ENCODE results near the gene ZNF408. TPM values are rescaled to one million over a fixed set of nuclear protein-coding genes. Genes with fewer than 3 reads are reported as not detected.
"Not testable (repeated sequence)": the region's sequence is repeated elsewhere in the genome, so short reads cannot be mapped to it uniquely, and the experiment has no call there.

ZNF408 gene
- total RNA-seq, 1 experiment from 2014 or later: 10.8 TPM

- Histone ChIP-seq H3K27ac (no peak overlapping the region), H3K4me1 (replicated peaks) (no peaks in the 10 kb centered on the region; the same call in 1 of the 2 replicates), H3K27me3 (replicated peaks) (no peaks in the 10 kb centered on the region), H3K9me3 (replicated peaks) (no peaks in the 10 kb centered on the region), H3K4me3 (no peak overlapping the region), H3K36me3 (peaks cover 50% of the 10 kb centered on the region)
- DNase-seq (ENCODE audit: low read depth in 1 of 2, low spot score in 2 of 2): no peak
Measured at GRCh38 chr11:46697303-46697702, 3.5 kb upstream of the ZNF408 start.

- DNase-seq (ENCODE audit: low read depth in 1 of 2, low spot score in 2 of 2): no peak
- H3K4me3 ChIP-seq: no peak overlapping the region
- no peaks in the 10 kb centered on the region; the same call in 1 of the 2 replicates for H3K4me1 ChIP-seq (replicated peaks)
- peaks cover 54% of the 10 kb centered on the region for H3K36me3 ChIP-seq
- H3K9me3 ChIP-seq (replicated peaks): no peaks in the 10 kb centered on the region
- H3K27ac ChIP-seq: no peak overlapping the region
- no peaks in the 10 kb centered on the region for H3K27me3 ChIP-seq (replicated peaks)
Measured at GRCh38 chr11:46697723-46698122, 3.1 kb upstream of the ZNF408 start.

- Histone ChIP-seq H3K9me3 (replicated peaks) (no peaks in the 10 kb centered on the region), H3K27ac (no peak overlapping the region), H3K4me3 (no peak overlapping the region), H3K27me3 (replicated peaks) (no peaks in the 10 kb centered on the region), H3K4me1 (replicated peaks) (no peaks in the 10 kb centered on the region; the same call in 1 of the 2 replicates), H3K36me3 (peaks cover 60% of the 10 kb centered on the region)
- no peak for DNase-seq (ENCODE audit: low read depth in 1 of 2, low spot score in 2 of 2)
Measured at GRCh38 chr11:46698597-46698996, 2.2 kb upstream of the ZNF408 start.

- Histone ChIP-seq H3K9me3 (replicated peaks) (no peaks in the 10 kb centered on the region; the same call in 1 of the 2 replicates), H3K4me3 (peak overlapping the region; percentile 58), H3K27me3 (replicated peaks) (no peaks in the 10 kb centered on the region), H3K27ac (peak overlapping the region; percentile 89), H3K4me1 (replicated peaks) (no peaks in the 10 kb centered on the region; the same call in 1 of the 2 replicates), H3K36me3 (peaks cover 60% of the 10 kb centered on the region)
- no peak for DNase-seq (ENCODE audit: low read depth in 1 of 2, low spot score in 2 of 2)
Measured at GRCh38 chr11:46701078-46701654, 335 bp downstream of the ZNF408 start.

GRCh38 chr11:46705070-46705688 lies 4.3 kb downstream of the ZNF408 start:
- no peak for DNase-seq (ENCODE audit: low read depth in 1 of 2, low spot score in 2 of 2)
- H3K4me3 ChIP-seq: no peak overlapping the region
- no peaks in the 10 kb centered on the region; the same call in 1 of the 2 replicates for H3K9me3 ChIP-seq (replicated peaks)
- H3K27ac ChIP-seq: no peak overlapping the region
- H3K4me1 ChIP-seq (replicated peaks): no peaks in the 10 kb centered on the region; the same call in 1 of the 2 replicates
- H3K27me3 ChIP-seq (replicated peaks): no peaks in the 10 kb centered on the region
- H3K36me3 ChIP-seq: peaks cover 71% of the 10 kb centered on the region

GRCh38 chr11:46706886-46707285 lies 6.1 kb downstream of the ZNF408 start:
- Histone ChIP-seq H3K36me3 (peaks cover 61% of the 10 kb centered on the region), H3K27me3 (replicated peaks) (no peaks in the 10 kb centered on the region), H3K27ac (no peak overlapping the region), H3K9me3 (replicated peaks) (no peaks in the 10 kb centered on the region; the same call in 1 of the 2 replicates), H3K4me1 (replicated peaks) (no peaks in the 10 kb centered on the region; the same call in 1 of the 2 replicates), H3K4me3 (no peak overlapping the region)
- no peak for DNase-seq (ENCODE audit: low read depth in 1 of 2, low spot score in 2 of 2)

GRCh38 chr11:46709351-46709750 lies 8.5 kb downstream of the ZNF408 start:
- not testable (repeated sequence) for H3K27me3 ChIP-seq (replicated peaks); H3K27ac ChIP-seq; DNase-seq (ENCODE audit: low read depth in 1 of 2, low spot score in 2 of 2); H3K4me3 ChIP-seq; H3K4me1 ChIP-seq (replicated peaks); H3K9me3 ChIP-seq (replicated peaks)
- peaks cover 39% of the 10 kb centered on the region for H3K36me3 ChIP-seq

GRCh38 chr11:46710821-46711269 lies 10.0 kb downstream of the ZNF408 start:
- no peak overlapping the region for H3K27ac ChIP-seq
- no peak overlapping the region for H3K4me3 ChIP-seq
- peaks cover 24% of the 10 kb centered on the region for H3K36me3 ChIP-seq
- DNase-seq (ENCODE audit: low read depth in 1 of 2, low spot score in 2 of 2): no peak
- no peaks in the 10 kb centered on the region; the same call in 1 of the 2 replicates for H3K9me3 ChIP-seq (replicated peaks)
- no peaks in the 10 kb centered on the region for H3K27me3 ChIP-seq (replicated peaks)
- H3K4me1 ChIP-seq (replicated peaks): peaks cover 13% of the 10 kb centered on the region

GRCh38 chr11:46711303-46711702 lies 10.5 kb downstream of the ZNF408 start:
- Histone ChIP-seq H3K27me3 (replicated peaks) (no peaks in the 10 kb centered on the region), H3K9me3 (replicated peaks) (no peaks in the 10 kb centered on the region), H3K27ac (no peak overlapping the region), H3K4me3 (no peak overlapping the region), H3K36me3 (peaks cover 19% of the 10 kb centered on the region), H3K4me1 (replicated peaks) (peaks cover 13% of the 10 kb centered on the region)
- DNase-seq (ENCODE audit: low read depth in 1 of 2, low spot score in 2 of 2): no peak

- no peak overlapping the region for H3K4me3 ChIP-seq
- no peaks in the 10 kb centered on the region for H3K27me3 ChIP-seq (replicated peaks)
- peaks cover 5% of the 10 kb centered on the region for H3K36me3 ChIP-seq
- no peak for DNase-seq (ENCODE audit: low read depth in 1 of 2, low spot score in 2 of 2)
- no peak overlapping the region for H3K27ac ChIP-seq
- H3K9me3 ChIP-seq (replicated peaks): no peaks in the 10 kb centered on the region
- peaks cover 14% of the 10 kb centered on the region for H3K4me1 ChIP-seq (replicated peaks)
Measured at GRCh38 chr11:46712874-46713576, 12.2 kb downstream of the ZNF408 start.

- H3K27me3 ChIP-seq (replicated peaks); H3K4me3 ChIP-seq; H3K27ac ChIP-seq; H3K36me3 ChIP-seq; H3K9me3 ChIP-seq (replicated peaks); DNase-seq (ENCODE audit: low read depth in 1 of 2, low spot score in 2 of 2): not testable (repeated sequence)
- peaks cover 19% of the 10 kb centered on the region for H3K4me1 ChIP-seq (replicated peaks)
Measured at GRCh38 chr11:46717825-46718154, 17.0 kb downstream of the ZNF408 start.

- no peaks in the 10 kb centered on the region for H3K27me3 ChIP-seq (replicated peaks)
- H3K4me3 ChIP-seq: no peak overlapping the region
- H3K36me3 ChIP-seq: no peaks in the 10 kb centered on the region
- peaks cover 19% of the 10 kb centered on the region for H3K4me1 ChIP-seq (replicated peaks)
- H3K9me3 ChIP-seq (replicated peaks): no peaks in the 10 kb centered on the region
- no peak overlapping the region for H3K27ac ChIP-seq
- peak in 1 of 2 experiments; percentile 18 for DNase-seq (ENCODE audit: low read depth in 1 of 2, low spot score in 2 of 2)
Measured at GRCh38 chr11:46718155-46719019, 17.6 kb downstream of the ZNF408 start.

- no peak for DNase-seq (ENCODE audit: low read depth in 1 of 2, low spot score in 2 of 2)
- Histone ChIP-seq H3K4me3 (no peak within 1 kb of the TSS), H3K27ac (no peak within 1 kb of the TSS), H3K36me3 (no peaks in the 10 kb centered on the region), H3K9me3 (replicated peaks) (no peaks in the 10 kb centered on the region), H3K27me3 (replicated peaks) (no peaks in the 10 kb centered on the region), H3K4me1 (replicated peaks) (peaks cover 16% of the 10 kb centered on the region)
Measured at GRCh38 chr11:46719048-46719542, 18.3 kb downstream of the ZNF408 start, which contains the start of gene F2. Gene F2, plus strand, starts transcription at chr11:46719213. Its CDS starts 23 bp downstream, at chr11:46719236.
